Measurements from ENCODE around the gene TACC3.

TACC3 gene

GRCh38 chr4:1777822-1778641 lies 56.7 kb downstream of the TACC3 start:
- no peak for DNase-seq

GRCh38 chr4:1778642-1779392 lies 57.5 kb downstream of the TACC3 start:
- no peak for DNase-seq

GRCh38 chr4:1779588-1780382 lies 58.5 kb downstream of the TACC3 start:
- no peak for DNase-seq

- DNase-seq = no peak
These were observed 59.1 kb downstream of the TACC3 start for GRCh38 chr4:1780435-1780834.

GRCh38 chr4:1783015-1783414 lies 61.7 kb downstream of the TACC3 start:
- DNase-seq = no peak

GRCh38 chr4:1783970-1784369 lies 62.6 kb downstream of the TACC3 start:
- no peak for DNase-seq

- DNase-seq = no peak
These were observed 63.1 kb downstream of the TACC3 start for GRCh38 chr4:1784395-1784788.

GRCh38 chr4:1784789-1785591 lies 63.7 kb downstream of the TACC3 start:
- DNase-seq = no peak

- no peak for DNase-seq
These were observed 64.3 kb downstream of the TACC3 start for GRCh38 chr4:1785592-1785991.

- no peak for DNase-seq
These were observed 65.4 kb downstream of the TACC3 start for GRCh38 chr4:1786544-1787362.

GRCh38 chr4:1787411-1788077 lies 66.2 kb downstream of the TACC3 start:
- DNase-seq = no peak

- DNase-seq = no peak
These were observed 67.1 kb downstream of the TACC3 start for GRCh38 chr4:1788254-1788973.

GRCh38 chr4:1789552-1789951 lies 68.2 kb downstream of the TACC3 start:
- no peak for DNase-seq

- no peak for DNase-seq
These were observed 68.7 kb downstream of the TACC3 start for GRCh38 chr4:1790005-1790404.

GRCh38 chr4:1792158-1792831 lies 71.0 kb downstream of the TACC3 start:
- DNase-seq = no peak

GRCh38 chr4:1792832-1793495 lies 71.6 kb downstream of the TACC3 start, which contains the start of gene FGFR3:
Gene FGFR3 (plus strand): TSS chr4:1793293. CDS start chr4:1793935, 642 bp downstream.
- peak; percentile 57 for DNase-seq

GRCh38 chr4:1793496-1793840 lies 72.1 kb downstream of the TACC3 start:
- peak; percentile 55 for DNase-seq

- DNase-seq = no peak
These were observed 72.9 kb downstream of the TACC3 start for GRCh38 chr4:1793940-1794808.
